HTERT RPE-1 (cell line): Measurements from ENCODE around the gene C4B.
"Not testable (repeated sequence)": the region's sequence is repeated elsewhere in the genome, so short reads cannot be mapped to it uniquely, and the experiment has no call there.

Source experiments
- in situ Hi-C: fragments of 300-500 bp; cut with MboI; formaldehyde crosslinking; loops from 4 replicates; pipeline ENCODE4 v1.14.3; 2020; ENCODE audit warnings: low sequenced_read_pairs

Gene C4B

DNA sequence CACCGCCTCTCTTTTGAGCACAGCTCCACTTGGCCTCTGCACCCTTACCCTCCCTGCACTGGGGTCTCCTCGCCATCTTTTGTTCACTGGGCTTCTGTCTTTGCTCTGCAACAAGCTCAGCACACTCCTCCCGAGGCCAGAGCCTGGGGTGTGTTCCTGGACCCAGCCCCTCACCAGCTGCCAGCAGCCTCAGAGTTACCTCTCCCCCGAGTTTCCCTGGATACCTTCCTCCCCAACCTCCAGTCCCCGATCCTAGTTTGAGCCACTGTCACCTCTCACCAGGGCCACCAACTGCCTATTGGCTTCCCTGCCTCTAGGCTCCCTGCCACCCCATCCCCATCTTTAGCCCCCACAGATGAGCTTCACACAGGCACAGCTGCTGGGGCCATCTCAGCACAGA is 36.0 kb downstream of the C4B start:
- in situ Hi-C loops = no loop called here

- in situ Hi-C loops = not testable (repeated sequence)
These were observed 38.0 kb downstream of the C4B start for GRCh38 chr6:32052626-32053025.

DNA sequence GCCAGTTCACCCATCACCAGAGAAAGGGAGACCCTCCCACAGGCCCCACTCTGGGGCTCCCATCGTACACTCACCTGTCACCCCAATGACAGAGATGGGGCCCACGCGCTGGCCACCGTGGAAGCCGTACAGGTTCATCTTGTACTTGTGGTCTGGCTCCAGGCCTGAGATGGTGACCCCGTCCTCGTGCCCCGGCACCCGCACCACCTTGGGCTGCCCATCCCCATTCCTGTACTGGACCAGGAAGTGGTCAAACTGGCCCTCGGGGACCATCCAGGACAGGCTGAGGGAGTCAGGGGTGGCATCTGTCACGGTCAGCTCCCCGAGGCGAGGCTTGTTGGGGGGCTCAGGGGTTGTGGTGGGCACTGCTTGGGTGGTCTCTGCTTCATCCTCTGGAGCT is 38.7 kb downstream of the C4B start:
- in situ Hi-C loops = not testable (repeated sequence)

GRCh38 chr6:32055756-32056155 is 41.2 kb downstream of the C4B start:
- in situ Hi-C loops = not testable (repeated sequence)

GRCh38 chr6:32056254-32056653 is 41.7 kb downstream of the C4B start:
- in situ Hi-C loops = no loop called here

DNA sequence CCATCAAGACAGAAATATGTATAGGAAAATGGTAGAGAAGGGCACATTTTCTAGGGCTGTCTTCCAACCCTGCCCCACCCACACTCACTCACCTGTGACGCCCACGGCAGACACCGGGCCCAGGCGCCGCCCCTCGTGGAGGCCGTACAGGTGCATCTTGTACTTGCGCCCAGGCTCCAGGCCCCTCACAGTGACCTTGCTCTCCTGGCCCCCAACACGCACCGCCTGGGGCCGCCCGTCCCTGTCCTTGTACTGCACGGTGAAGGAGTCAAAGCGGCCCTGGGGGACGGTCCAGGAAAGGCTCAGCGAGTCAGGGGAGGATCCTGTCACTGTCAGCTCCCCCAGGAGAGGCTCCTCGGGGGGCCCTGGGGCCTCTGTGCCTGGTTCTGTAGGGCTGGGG is 43.4 kb downstream of the C4B start:
- in situ Hi-C loops = no loop called here

GRCh38 chr6:32058511-32058963 is 43.9 kb downstream of the C4B start:
- in situ Hi-C loops = no loop called here

DNA sequence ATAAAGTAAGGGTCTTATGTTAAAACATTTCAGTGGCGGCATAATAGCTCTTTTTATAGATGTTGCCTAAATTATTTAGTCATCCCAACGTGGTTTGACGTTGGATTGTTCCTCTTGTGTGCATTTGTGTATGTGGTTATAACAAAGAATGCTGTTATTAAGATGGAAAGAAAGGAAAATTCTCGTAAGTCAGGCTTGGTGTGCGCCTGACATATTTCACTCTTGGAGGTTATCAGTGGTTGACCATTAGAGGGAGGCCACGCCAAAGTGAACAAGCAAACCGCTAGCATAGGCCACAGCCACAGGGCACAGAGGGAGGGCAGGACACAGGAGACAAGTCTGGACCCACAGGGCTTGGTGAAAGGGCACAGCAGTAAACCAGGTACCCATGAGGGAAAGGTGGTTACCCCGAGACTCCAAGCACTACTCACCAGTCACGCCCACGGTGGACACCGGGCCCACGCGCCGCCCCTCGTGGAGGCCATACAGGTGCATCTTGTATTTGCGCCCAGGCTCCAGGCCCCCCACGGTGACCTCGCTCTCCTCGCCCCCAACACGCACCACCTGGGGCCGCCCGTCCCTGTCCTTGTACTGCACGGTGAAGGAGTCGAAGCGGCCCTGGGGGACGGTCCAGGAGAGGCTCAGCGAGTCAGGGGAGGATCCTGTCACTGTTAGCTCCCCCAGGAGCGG is 46.5 kb downstream of the C4B start:
- in situ Hi-C loops = no loop called here

DNA sequence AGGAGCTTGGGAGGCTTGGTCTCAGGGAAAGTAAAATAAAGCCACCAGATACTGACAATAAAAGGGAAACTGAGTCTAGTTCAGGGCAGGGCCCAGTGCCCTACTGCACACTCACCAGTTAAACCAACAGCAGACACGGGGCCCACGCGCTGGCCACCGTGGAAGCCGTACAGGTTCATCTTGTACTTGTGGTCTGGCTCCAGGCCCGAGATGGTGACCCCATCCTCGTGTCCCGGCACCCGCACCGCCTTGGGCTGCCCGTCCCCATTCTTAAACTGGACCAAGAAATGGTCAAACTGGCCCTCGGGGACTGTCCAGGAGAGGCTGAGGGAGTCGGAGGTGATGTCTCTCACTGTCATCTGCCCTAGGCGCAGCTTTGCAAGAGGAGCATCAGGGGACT is 50.1 kb downstream of the C4B start:
- in situ Hi-C loops = no loop called here

- in situ Hi-C loops = not testable (repeated sequence)
These were observed 52.9 kb downstream of the C4B start for GRCh38 chr6:32067521-32067920.

GRCh38 chr6:32068315-32068714 is 53.7 kb downstream of the C4B start:
- in situ Hi-C loops = not testable (repeated sequence)

DNA sequence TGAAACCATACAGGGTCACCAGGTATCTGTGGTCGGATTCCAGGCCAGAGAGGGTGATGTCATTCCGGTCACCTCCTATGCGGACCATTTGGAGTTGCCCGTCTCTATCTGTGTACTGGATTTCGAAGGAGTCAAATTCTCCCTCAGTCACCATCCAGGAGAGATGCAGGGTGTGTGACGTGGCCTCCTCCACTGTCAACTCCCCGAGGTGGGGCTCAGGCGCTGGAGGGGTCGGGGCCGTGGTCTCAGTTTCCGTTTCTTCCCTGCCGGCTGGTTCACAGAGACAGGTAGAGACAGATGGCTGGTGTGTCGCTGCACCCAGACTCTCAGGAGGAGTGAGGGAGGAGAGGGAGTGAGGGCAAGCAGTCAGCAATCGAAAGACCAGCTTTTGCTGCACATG is 54.3 kb downstream of the C4B start:
- in situ Hi-C loops = no loop called here

DNA sequence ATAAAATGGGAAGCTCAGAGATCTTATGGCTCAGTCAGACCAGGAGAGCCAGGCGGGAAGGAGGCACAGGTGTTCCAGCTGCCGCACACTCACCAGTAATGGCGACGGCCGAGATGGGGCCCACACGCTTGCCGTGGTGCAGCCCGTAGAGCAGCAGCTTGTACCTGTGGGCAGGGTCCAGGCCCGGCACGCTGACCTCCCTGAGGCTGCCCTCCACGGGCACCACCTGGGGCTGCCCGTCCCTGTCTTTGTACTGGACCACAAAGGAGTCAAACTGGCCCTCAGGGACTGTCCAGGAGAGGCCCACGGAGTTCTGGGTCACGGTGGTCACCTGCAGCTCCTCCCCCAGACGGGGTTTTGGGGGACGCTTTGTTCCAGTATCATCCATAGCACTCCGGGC is 54.9 kb downstream of the C4B start:
- in situ Hi-C loops = no loop called here

DNA sequence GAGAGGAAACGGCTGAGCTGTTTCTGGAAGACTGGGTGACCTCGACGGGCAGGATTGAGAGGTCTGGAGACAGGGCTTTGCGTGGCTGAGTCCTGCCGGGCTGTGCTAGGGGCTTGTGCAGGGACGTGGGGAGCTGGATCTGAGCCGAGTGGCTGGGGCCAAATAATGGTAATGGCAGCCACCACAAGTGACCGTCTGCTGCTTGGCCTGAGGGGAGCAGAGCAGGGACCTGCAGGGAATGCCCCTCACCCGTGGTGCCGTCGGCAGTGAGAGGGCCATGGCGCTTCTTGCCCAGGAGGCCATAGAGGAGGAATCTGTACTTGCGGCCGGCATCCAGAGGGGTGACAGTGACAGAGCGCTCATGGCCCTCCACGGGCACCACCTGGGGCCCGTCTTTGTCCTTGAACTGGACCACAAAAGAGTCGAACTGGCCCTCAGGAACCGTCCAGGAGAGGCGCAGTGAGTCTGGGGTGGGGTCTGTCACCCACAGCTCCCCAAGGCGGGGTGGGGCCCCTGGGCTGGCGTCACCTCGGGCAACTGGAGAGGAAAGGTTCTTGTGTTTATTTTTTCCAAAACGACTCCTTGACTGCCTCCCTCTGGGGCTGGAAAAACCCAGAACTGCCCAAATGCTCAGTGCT is 55.4 kb downstream of the C4B start:
- in situ Hi-C loops = no loop called here

- in situ Hi-C loops = no loop called here
These were observed 56.4 kb downstream of the C4B start for GRCh38 chr6:32070814-32071543.

DNA sequence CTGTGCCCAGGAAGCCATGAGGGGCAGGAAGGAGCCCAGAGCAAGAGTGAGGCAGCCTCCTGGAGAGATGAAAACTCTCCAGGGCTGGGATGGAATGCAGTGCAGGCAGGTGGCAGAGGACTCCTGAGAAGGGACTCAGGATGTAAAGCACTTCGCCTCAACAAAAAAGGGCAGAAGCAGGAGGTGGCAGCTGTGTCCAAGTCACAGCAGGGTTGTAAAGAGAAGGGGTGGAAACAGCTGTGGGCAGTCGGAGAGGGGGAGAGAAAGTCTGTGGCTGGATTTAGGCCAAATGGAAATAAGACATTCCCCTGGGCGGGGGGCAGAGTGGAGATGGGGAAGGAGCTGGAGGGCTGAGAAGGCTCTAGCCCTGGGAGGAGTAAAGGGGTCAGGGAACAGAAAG is 58.5 kb downstream of the C4B start:
- in situ Hi-C loops = no loop called here

GRCh38 chr6:32073613-32074012 is 59.0 kb downstream of the C4B start:
- in situ Hi-C loops = no loop called here

DNA sequence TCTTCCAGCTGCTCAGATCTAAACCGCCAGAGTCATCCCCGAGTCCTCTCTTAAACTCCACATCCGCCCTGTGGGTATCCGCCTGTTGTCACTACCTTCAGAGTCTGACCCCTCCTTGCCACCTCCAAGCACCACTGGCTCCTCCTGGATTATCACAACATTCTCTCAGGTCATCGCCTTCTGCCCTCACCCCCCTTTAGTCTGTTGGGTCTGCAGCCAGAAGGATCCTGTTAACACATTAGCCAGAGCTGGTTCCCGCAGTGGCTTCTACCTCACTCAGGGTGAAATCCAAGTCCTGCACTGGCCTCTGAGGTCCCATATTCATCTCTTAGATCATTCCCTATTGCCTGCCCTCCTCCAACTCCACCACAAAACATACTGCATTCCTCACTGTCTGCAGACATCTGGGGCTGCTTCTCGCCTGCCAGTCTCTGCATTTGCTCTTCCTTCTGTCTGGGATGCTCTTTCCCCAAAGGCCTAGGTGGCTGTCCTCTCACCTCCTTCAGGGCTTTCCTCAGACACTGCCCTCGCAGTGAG is 60.5 kb downstream of the C4B start:
- in situ Hi-C loops = no loop called here

DNA sequence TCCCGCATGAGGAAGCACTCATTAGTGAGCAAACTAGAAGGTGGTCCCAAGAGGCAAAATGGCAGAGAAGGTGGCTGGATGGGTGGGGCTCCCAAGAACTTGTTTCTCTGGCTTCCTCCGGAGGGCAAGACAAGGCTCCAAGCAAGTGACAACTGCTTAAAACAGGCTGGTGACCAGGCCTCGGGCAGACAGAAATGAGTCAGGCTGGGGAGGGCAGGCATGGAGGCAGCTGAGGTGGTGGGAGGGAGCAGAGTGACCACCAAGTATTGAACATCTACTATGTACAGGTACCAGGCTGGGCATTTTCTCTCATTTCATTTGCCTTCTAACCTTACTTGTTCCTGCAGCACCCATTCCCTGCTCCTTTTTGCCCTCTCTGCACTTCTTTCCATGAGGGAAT is 61.2 kb downstream of the C4B start:
- in situ Hi-C loops = no loop called here

GRCh38 chr6:32076321-32076809 is 61.8 kb downstream of the C4B start:
- in situ Hi-C loops = no loop called here

GRCh38 chr6:32079566-32080290 is 65.1 kb downstream of the C4B start:
- in situ Hi-C loops = no loop called here
